GM18511 (cell line): Measurements from ENCODE around the gene CRHR2.

Experiments
- ATAC-seq: cut with Tn5 transposase; IDR thresholded peaks from one replicate; pipeline ENCODE4 v1.9.1; 2021; ENCODE audit warnings: mild to moderate bottlenecking, moderate library complexity; ENCODE audit not compliant: unreplicated experiment

CRHR2 gene

DNA sequence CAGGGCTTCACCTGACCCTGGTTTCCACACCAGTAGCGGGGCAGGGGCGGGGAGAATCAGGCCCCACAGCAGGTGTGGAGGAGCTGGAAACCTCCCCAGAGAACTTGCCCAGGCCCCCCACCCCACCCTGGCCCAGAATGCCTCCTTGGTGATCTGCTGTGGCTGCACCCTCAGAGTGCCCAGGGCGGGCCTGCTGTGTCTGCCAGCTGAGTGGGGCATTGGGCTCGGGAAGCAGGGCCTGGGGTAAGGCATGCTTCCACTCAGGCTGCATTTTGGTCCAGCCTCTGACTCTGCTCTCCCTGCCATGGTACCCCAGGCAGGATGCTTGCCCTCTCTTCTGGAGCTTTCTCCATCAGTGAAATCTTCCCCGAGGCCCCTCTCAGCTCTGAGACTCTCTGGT, 1.1 kb upstream of the CRHR2 start:
- no peak for ATAC-seq

DNA sequence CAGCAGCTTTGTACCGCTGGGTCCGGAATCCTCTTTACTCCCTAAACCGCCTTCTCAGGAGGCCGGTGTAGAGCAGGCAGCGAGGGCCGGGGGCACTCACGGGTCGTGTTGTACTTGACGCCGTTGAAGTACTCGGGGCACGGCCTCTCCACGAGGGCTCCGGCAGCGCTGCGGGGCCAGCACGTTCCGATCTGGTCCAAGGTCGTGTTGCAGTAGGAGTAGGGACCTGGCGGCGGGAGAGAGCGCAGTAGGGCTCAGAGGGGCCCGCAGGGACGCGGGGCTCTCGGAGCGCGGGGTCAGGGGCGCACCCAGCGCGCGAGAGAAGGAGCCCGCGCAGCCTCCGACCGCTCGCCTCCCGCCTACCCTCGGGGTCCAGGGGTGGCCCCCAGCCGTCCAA, 443 bp downstream of the CRHR2 start:
- peak; percentile 20 for ATAC-seq

DNA sequence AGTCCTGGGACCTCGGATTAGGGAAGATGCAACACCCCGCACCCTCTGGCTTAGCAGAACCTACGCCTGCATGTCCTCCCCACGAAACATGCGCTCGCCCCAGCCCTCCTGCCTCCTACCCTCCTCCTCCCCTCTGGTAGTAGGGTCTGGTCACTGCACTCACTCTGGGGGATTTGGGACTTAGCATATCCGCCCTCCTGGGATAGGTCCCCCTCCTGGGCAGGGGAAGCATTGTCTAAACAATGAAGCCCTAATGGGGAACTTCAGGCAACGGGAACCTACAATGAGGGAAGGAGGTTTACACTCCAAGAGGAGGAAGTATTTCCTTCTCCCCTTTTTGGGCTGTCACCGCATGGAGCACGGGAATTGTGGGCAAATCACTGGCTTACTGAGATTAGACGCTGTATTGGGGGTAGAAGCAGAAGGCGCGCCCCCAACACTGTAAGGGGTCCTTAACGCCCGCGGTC, 892 bp downstream of the CRHR2 start:
- ATAC-seq, result no peak

DNA sequence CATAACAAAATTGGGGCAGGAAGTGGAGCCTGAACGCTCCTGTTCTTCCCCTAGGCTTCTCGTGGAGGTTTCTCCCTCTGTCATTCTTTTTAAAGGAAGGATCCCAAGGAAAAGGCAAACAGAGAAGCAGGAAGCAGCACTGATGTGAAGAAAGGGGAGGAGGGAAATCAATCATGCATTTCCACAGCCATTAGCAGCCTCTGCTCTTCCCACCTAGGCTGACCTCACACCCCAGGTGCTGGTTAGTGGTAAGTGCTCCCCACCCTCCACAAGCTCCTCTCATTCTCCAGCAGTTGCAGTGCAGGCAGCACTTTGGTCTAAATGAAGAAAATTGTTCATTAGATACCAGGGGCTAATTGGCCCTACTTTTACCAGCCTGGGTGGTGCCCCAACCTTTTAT, 2.6 kb downstream of the CRHR2 start:
- ATAC-seq, result no peak

DNA sequence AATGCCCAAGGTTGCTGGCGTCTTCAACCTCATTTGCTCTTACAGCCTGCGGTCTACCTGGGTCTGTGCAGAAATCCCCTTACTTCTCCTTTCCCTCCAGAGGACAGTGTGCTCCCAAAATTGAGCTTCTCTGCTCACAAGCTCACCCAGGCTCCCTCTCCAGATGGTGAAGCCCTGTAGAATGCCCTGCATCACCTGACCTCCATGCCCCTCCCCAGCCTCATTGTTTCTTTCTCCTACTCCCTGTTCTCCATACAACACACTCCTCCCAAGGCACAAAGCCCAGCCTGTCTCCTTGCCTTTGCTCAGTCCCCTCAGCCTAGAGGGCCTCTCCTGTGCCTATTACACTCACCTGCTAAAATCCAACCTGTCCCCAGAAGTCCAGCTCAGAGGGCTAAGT, 3.5 kb downstream of the CRHR2 start:
- ATAC-seq, result no peak

DNA sequence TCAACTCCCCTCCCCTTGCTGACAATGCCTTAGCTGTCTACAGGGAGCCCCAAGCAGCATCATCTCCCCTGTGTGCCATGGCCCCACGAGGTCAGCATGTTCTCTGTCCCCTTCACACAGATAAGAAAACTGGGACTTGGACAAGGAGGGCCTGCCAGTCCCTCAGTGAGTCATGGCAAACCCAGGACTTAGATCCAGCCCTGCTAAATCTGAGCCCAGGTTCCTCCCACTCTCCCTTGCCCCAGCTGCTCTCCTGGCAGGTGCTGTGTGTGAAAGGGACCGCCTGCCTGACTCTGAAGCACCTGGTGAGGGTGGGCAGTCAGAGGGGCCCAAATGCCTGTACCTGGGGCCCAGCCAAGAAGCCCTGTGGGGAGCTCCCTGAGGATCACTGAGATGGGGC, 7.4 kb downstream of the CRHR2 start:
- no peak for ATAC-seq

DNA sequence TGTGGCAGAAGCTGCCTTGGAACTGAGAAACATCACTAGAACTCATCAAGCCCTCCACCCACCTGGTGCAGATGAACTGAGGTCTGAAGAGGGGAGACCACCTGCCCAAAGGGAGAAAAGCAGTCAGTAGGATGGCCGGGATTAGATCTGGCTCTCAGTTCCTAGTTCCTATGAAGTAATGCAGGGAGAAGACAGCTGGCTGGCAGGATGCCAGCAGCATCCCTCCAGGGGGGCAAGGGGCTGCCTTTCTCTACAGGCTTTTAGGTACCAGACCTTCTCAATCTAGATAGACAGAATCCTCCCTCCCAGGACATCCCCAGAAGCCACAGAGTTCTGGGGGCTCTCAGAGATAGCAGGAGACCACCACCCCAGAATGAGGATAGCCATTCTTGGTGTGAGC, 7.8 kb downstream of the CRHR2 start:
- no peak for ATAC-seq

DNA sequence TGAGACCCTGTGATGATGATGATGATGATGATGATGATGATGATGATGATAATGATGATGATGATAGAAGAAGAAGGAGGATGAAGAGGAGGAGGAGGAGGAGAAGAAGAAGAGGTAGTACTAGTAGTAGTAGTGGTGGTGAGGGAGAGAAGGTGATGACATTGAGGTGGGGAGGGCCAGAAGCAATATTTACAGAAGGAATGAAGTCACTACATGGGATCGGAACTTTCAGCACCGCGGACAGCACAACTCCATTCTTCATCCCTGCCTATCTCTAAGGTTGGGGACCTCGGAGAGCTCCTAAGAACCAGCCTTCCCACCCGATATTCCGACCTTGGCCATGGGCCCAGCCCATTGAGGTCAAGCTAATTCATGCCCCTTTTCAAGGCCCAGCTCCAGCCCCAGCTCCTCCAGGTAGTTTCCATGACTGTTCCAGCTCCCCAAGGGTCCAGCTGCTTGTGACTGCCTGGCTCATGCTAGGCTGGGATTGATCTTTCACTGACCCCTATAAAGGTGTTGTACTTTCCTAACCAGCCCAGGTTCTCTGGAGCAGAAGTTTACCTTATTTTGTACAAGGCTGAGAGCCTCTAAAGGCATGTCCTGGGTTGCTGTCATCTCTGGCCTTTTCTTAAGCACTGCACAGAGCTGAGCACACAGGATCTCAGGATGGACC, 10.3 kb downstream of the CRHR2 start:
- no peak for ATAC-seq

DNA sequence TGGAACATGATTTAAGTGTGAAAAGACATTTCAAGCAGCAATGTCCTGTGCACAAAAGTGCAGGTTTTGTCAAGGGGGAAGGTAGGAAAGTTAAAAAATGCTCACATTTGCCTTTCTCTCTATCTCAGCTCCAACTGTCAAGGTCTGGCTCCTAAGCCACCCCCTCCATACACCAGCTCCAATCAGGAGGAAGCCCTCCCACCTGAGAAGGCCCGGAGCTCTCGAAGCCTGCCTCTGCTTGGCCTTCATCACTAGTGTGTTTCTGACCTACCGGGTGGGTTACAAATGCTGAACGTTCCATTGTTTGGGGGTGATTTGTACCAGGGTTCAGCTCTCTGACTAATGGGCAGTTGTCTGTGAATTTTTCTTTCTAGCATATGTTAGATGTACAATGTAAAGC, 14.2 kb downstream of the CRHR2 start:
- no peak for ATAC-seq

DNA sequence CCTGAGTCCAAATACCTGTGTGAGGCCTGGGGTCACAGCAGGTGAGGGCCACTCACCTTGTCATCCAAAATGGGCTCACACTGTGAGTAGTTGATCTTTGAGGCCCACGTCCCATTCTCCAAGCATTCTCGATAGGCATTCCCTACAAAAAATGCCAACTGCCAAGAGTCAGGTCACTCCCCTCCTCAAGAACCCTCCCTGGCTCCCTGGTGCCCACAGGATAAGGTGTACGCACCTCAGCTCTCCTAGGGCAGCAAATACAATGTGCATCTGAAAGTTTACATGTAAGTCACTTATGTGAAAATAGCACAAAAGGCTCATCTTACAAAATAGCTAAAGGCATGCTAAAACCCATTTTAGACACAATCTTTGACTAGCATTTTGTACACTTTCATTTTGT, 15.1 kb downstream of the CRHR2 start:
- ATAC-seq, result no peak

DNA sequence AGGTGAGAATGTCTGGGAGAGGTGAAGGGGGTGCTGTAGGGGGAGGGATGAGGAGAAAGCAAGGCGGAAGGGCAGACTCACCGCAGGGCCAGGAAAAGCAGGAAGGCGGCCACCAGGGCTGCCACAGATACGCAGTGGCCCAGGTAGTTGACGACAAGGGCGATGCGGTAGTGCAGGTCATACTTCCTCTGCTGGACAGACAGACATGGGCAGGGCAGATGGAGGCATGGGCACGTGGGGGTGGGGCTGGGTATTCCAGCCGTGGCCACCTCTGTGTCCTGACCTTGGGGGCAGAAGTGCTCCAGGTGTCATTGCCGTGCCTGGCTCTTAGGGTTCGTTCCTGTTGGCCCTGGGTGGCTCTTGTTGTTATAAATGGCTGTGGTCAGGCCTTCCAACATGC, 16.8 kb downstream of the CRHR2 start:
- no peak for ATAC-seq

DNA sequence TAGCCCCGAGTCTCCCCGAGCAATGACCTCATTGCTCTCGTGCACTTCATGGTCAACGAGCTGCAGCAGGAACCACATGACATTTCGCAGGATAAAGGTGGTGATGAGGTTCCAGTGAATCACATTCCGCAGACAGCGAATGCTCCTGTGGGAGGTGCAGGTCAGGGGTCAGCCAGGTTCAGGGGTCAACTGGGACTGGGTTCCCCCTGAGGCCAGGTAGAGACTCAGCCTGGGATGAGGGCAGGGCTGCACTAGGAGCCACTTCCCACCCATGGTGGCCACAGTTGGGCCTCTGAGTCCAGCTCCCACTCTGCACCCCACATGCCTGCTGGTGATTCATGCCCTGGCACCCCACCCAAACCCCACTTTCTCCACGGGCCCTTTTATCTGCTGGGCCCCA, 17.2 kb downstream of the CRHR2 start:
- ATAC-seq, result no peak

DNA sequence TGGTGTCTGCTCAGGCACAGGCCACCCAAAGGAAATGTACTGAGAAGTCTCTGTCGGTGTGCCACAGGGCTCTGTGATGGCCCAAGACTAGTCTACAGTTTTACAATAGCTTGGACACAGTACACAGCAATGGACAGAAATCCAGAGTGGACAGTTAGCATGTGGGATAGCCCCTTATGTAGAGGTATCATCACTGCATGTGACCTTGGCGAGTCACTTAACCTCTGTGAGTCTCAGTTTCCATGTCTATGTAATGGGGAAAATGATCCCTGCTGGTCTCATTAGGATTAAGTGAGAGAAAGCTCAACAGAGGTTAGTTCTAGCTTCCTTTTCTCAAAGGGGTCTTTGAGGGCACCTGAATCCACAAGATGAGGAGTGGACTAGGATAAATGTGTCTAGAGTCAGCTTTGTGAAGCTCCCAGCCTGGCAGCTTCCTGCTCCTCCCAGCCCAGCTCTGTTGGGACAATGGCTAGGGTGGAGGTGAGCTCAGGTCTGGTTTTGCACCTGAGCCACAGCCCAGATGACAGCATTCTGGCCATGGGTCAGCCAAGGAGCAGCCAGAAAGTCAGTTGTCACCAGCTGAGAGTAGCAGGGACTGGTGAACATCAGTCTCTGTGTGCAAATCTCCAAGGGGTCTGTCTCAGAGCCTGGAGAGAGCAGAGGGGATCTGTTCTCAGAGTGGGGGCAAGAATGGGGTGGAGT, 17.9 kb downstream of the CRHR2 start:
- ATAC-seq, result no peak

DNA sequence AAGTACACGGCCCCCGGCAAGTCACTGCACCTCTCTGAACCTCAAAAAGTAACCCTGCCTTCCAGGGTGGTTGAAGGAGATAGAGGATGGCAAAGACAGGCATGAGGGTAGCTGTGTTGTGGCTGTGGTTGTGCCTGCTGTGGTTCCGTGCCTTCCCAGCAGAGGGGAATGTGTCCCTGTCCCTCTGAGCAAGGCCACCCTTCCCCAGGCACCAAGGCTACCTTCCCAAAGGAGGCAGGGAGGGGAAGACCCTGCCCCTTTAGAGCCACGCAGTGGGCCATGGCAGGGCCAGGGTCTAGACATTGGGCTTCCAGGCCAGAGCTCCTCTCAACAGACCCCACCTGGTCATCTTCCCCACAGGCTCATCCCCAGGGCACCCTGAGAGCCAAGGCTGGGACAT, 18.8 kb downstream of the CRHR2 start:
- no peak for ATAC-seq

DNA sequence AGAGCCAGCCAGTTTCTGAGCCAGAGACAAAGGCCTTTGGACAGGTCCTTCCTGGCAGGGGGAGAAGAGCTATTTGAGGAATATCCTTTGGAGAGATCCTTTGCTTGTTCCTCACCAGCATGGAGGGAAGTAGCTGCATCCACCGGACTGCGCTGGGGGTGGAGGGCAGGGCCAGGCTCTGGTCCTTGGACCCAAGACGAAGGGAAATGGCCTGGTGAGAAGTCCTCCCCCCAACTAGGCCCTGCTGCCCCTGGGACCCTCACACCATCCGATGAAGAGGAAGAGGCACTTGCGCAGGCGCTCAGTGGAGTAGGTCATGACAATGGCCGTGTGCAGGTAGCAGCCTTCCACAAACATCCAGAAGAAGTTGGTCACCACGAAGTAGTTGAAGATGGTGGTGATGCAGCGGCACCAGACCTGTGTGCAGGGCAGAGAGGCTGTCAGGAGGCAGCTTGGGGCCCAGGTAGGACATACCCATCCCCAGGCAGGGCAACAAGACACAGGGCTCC, 19.8 kb downstream of the CRHR2 start:
- ATAC-seq, result no peak

DNA sequence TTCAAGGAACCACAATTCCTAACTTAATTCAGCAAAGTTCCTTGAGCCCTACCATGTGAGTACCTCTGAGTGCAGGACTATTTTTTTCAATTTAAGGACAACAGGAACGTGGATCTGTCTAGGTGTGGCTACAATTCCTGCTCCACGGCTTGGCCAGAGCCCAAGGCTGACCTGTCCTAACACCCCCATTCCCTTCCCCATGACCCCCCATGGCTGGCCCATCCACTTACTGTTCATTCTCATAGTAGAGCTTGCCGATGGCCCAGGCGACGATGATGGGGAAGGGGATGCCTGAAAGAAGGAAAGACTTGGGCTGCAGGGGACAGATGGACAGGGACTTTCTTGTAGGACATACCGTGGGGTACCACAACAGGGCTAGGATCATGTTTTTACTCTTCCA, 20.3 kb downstream of the CRHR2 start:
- ATAC-seq, result no peak

DNA sequence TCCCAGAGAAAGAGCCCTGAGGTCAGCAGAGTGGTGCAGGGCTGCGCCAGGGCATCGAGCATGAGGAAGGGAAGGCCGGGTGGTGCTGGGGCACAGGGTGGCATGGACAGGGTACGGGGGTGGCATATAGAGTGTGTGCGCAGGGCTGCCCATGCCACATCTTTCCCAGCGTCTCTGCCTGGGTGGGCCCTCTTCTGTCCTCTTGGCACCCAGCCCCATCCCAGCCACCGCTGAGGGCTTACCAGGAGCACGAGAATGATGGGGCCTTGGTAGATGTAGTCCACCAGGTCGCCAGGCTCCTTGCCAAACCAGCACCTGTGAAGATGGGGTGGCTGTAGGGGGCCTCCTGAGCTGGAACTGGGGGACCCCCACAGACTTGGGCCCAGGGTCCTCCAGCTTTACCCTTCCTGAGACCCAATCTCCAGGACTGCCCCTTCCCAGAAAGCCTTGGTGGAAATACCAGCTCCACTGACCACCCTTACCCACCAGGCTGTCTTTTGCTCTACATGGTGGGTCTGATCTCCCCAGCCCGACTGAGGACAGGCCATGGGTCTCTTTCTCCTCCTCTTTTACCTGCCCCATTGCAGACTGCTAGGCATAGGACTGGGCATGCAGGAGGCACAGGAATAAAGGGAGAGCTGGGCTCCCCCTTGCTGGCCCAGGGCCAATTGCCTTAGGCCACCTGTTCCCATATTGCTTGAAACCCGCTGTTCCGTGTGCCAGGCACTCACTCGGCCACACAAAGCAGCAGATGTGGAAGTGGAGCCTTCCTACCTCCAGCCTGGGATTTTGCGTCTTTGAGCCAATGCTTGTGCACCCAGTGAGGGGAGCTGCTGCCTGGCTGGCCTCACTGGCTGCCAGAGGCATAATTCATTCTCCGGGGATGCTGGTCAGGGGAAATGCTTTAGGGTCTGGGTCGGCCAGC, 21.7 kb downstream of the CRHR2 start:
- no peak for ATAC-seq

DNA sequence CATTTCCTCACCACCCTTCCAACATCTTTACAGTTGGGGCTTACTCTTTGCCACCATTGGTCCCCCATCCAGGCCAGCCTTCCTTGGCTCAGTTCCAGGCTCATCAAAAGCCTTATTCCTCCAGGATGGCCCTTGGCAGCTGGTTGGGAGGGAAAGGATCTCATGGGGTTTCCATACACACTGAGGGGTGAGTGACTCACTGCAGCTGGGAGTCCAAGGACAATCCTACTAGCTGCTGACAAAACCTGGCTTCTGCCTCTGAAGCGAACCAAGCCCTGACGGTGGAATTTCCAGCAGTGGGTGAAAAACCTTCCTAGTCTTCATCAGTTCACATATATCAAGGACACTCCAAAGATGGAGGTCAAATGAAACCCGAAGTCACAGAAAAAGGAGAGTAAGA, 22.9 kb downstream of the CRHR2 start:
- no peak for ATAC-seq

DNA sequence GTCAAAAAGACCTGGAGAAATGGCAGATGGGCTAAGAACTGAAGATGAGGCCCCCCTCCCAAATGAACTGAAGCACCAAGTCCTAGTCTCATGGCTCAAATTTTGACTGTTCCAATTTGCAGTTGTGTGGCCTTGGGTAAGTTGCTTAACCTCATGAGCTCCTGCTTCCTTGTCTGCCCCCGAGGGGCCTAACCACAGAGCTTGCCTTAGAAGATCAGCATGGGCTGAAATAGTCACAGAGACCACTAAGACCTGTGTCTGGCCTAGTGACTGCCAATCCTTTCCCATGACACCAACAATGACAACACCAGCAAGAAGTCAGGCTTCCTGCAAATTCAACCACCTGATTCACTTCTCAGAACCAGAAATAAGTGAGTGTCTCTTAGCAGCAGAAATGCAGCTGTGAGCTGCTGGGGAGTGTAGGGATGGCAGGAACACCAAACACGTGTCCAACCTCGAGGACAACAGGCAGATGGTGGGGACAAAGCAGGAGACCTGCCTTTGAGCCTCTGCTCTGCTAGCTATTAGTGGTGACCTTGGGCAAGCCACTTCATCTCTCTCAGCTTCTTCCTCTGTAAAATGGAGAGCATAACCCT, 23.7 kb downstream of the CRHR2 start:
- ATAC-seq, result no peak

DNA sequence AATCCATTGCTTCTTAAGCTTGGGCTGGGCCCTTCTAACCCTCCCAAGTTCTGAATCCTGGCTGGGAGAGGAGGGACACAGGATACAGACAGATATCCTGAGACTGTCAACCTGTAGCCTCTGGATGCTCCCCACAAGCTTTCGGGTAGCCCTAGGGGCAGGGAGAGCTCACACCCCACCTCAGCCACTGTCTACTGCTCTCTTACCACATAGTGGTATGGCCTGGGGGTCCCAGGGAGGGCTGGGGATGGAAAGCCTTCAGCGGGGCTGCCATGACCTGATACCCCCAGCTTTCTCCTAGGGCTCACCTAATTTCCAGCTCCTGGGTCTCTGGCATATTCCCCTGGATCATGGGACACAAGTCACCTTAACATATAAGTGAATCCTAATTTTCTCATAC, 25.1 kb downstream of the CRHR2 start:
- ATAC-seq, result no peak
